ENCODE results near the gene PLA2G4A.

- no peak for TF ChIP-seq EZH2phosphoT487 (IDR thresholded peaks at IDR 0.05; ENCODE audit: unreplicated experiment)
- no peak for TF ChIP-seq POLR2AphosphoS5 (IDR thresholded peaks at IDR 0.05; ENCODE audit: low read depth)
Measured at GRCh38 chr1:186993996-186994395, 165.2 kb downstream of the PLA2G4A start.
